H1 (cell line): Measurements from ENCODE around the gene KLF5.

Source experiments
- BCL11A ChIP-seq, 2 experiments: IDR thresholded peaks; one replicate each; pipeline ENCODE4 v1.6.1; 2011; ENCODE audit warnings: low read depth in 2 of 2, low read length in 2 of 2, mild to moderate bottlenecking in 2 of 2
- CHD2 ChIP-seq: IDR thresholded peaks from 2 replicates; pipeline ENCODE4 v1.6.1; 2012; ENCODE audit warnings: low read length, improper control_type of control experiment
- EZH2 ChIP-seq: fragments of 200-600 bp; sonication (generic); IDR thresholded peaks from 2 replicates; pipeline ENCODE4 v1.7.1; 2012; ENCODE audit warnings: low read depth, mild to moderate bottlenecking, moderate library complexity, low read length, inconsistent platforms; ENCODE audit not compliant: severe bottlenecking
- JUN ChIP-seq: IDR thresholded peaks from 2 replicates; pipeline ENCODE4 v1.6.1; 2011; ENCODE audit warnings: low read depth, mild to moderate bottlenecking, improper control_type of control experiment, low read length
- NRF1 ChIP-seq: IDR thresholded peaks from 2 replicates; pipeline ENCODE4 v1.6.1; 2011; ENCODE audit warnings: mild to moderate bottlenecking, low read depth, low read length, improper control_type of control experiment
- POLR2AphosphoS5 ChIP-seq: IDR thresholded peaks from 2 replicates; pipeline ENCODE4 v1.6.1; 2011; ENCODE audit warnings: low read depth, low read length
- RAD21 ChIP-seq, 2 experiments: IDR thresholded peaks in 1 of 2; conservative IDR thresholded peaks in 1 of 2; 2 replicates each; pipeline ENCODE4 v1.6.1; 2011; ENCODE audit warnings: low read depth in 2 of 2, low read length in 2 of 2, improper control_type of control experiment in 1 of 2, inconsistent platforms in 1 of 2, mild to moderate bottlenecking in 1 of 2, moderate library complexity in 1 of 2
- SP1 ChIP-seq: IDR thresholded peaks from 2 replicates; pipeline ENCODE4 v1.6.1; 2011; ENCODE audit warnings: low read depth, low read length
- SUZ12 ChIP-seq: fragments of 200-600 bp; sonication (generic); IDR thresholded peaks from 2 replicates; pipeline ENCODE4 v1.6.1; 2012; ENCODE audit warnings: mild to moderate bottlenecking, inconsistent platforms, low read length, moderate library complexity, mixed read lengths
- TCF12 ChIP-seq: IDR thresholded peaks from 2 replicates; pipeline ENCODE4 v1.6.1; 2011; ENCODE audit warnings: low read depth, mild to moderate bottlenecking, low read length
- YY1 ChIP-seq: IDR thresholded peaks from 2 replicates; pipeline ENCODE4 v1.6.1; 2011; ENCODE audit warnings: low read depth, mild to moderate bottlenecking, low read length
- TF ChIP-seq, protein P1 (sequence below), 3 experiments: IDR thresholded peaks; 1 replicate in 2 of 3; 2 replicates in 1 of 3; pipeline versions ENCODE4 v1.5.1 to v1.6.1; 2011; ENCODE audit warnings: low read length in 3 of 3, mild to moderate bottlenecking in 3 of 3, inconsistent platforms in 2 of 3, low read depth in 1 of 3, moderate library complexity in 1 of 3; ENCODE audit not compliant: insufficient read depth in 1 of 3; ENCODE audit errors: control extremely low read depth in 1 of 3
- TF ChIP-seq, protein P2 (sequence below): IDR thresholded peaks from 2 replicates; pipeline ENCODE4 v1.6.1; 2012; ENCODE audit warnings: inconsistent platforms
- TF ChIP-seq, protein P3 (sequence below): IDR thresholded peaks from 2 replicates; pipeline ENCODE4 v1.6.1; 2011; ENCODE audit warnings: low read length, improper control_type of control experiment

DNA sequence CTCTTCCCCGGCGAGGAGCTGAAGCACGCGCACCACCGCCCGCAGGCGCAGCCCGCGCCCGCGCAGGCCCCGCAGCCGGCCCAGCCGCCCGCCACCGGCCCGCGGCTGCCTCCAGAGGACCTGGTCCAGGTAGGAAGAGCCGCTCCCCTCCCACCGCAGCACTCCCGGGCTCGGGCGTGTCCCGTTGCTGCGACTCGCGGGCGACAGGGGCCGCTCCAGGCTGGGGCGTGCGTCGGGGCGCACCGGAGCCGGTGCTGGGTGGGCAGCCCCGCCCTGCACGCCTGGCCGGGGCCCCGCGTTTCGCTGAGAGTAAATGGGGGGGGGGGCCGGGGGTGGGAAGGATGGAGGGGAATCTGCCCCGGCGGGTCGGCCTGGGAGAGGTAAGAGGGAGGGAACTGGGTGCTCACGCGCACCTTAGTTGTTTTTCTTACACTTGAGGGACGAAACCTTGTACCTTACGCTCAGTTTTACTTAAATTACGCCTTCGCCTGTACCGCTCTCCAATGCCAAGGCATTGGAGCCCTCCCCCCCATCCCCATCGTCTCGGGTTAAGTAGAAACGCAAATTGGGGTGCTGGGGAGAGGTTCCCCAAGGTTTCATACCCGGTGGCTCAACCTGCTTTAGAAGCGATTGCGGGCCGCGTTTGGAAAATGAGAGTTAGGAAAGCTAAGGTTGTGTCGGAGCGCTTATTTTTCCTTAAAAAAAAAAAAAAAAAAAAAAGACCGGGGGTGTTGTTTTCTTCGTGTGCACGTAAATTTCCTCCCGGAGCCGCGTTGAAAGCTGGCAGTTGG, 850 bp downstream of the KLF5 start:
- TF ChIP-seq CHD2 (no peak), BCL11A (IDR thresholded peaks at IDR 0.05; ENCODE audit: low read depth in 2 of 2, low read length in 2 of 2) (no peak), POLR2AphosphoS5 (no peak), RAD21 (IDR thresholded peaks at IDR 0.05 in 1 of 2, conservative IDR thresholded peaks at IDR 0.05 in 1 of 2; ENCODE audit: low read depth in 2 of 2, low read length in 2 of 2) (peak; percentile 54 to 66; a peak in 3 of 4 replicates), NRF1 (no peak), SUZ12 (no peak), TCF12 (no peak), EZH2 (no peak), SP1 (no peak), JUN (no peak), YY1 (no peak)
- TF ChIP-seq, protein P1, sequence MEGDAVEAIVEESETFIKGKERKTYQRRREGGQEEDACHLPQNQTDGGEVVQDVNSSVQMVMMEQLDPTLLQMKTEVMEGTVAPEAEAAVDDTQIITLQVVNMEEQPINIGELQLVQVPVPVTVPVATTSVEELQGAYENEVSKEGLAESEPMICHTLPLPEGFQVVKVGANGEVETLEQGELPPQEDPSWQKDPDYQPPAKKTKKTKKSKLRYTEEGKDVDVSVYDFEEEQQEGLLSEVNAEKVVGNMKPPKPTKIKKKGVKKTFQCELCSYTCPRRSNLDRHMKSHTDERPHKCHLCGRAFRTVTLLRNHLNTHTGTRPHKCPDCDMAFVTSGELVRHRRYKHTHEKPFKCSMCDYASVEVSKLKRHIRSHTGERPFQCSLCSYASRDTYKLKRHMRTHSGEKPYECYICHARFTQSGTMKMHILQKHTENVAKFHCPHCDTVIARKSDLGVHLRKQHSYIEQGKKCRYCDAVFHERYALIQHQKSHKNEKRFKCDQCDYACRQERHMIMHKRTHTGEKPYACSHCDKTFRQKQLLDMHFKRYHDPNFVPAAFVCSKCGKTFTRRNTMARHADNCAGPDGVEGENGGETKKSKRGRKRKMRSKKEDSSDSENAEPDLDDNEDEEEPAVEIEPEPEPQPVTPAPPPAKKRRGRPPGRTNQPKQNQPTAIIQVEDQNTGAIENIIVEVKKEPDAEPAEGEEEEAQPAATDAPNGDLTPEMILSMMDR (IDR thresholded peaks at IDR 0.05; ENCODE audit: control extremely low read depth in 1 of 3, insufficient read depth in 1 of 3, low read depth in 1 of 3, low read length in 3 of 3) = peak; percentile 30 to 38 (median 31)
- TF ChIP-seq, protein P2, sequence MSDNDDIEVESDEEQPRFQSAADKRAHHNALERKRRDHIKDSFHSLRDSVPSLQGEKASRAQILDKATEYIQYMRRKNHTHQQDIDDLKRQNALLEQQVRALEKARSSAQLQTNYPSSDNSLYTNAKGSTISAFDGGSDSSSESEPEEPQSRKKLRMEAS = peak; percentile 18; the same call in 1 of the 2 replicates
- TF ChIP-seq, protein P3, sequence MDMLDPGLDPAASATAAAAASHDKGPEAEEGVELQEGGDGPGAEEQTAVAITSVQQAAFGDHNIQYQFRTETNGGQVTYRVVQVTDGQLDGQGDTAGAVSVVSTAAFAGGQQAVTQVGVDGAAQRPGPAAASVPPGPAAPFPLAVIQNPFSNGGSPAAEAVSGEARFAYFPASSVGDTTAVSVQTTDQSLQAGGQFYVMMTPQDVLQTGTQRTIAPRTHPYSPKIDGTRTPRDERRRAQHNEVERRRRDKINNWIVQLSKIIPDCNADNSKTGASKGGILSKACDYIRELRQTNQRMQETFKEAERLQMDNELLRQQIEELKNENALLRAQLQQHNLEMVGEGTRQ = no peak
